Measurements from ENCODE around the gene TRPC6.

- TF ChIP-seq CTCF (IDR thresholded peaks at IDR 0.05) = no peak
- TF ChIP-seq POLR2A (IDR thresholded peaks at IDR 0.05) = no peak
These were observed 130.1 kb downstream of the TRPC6 start for GRCh38 chr11:101453682-101454081.
